ENCODE measurements around the gene AHI1. TPM values are rescaled to one million over a fixed set of nuclear protein-coding genes. Genes with fewer than 3 reads are reported as not detected.

The AHI1 gene
- total and polyA plus RNA-seq, 4 donors, result 5.2 to 51.7 (median 23.8) TPM

DNA sequence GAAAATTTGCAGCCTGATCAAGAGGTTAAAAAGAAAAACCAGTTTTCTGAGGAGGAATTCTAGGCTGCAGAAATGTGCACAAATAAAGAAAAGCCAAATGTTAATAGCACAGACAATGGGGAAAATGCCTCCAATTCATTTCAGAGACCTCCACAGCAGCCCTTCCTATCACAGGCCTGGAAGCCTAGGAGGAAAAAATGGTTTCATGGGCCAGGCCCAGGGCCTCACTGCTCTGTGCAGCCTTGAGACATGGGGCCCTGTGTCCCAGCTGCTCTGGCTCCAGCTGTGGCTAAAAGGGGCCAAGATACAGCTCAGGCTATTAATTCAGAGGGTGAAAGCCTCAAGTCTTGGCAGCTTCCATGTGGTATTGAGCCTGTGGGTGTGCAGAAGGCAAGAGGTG lies 18.9 kb downstream of the AHI1 start:
- no peak overlapping the region for H3K9ac ChIP-seq (ENCODE audit: insufficient read depth in 1 of 2, low read length in 2 of 2)
- H3K4me3 ChIP-seq, result no peak overlapping the region
- DNase-seq (no peak), ATAC-seq (ENCODE audit: insufficient read depth, low FRiP score) (no peak)
- TF ChIP-seq, protein P1, sequence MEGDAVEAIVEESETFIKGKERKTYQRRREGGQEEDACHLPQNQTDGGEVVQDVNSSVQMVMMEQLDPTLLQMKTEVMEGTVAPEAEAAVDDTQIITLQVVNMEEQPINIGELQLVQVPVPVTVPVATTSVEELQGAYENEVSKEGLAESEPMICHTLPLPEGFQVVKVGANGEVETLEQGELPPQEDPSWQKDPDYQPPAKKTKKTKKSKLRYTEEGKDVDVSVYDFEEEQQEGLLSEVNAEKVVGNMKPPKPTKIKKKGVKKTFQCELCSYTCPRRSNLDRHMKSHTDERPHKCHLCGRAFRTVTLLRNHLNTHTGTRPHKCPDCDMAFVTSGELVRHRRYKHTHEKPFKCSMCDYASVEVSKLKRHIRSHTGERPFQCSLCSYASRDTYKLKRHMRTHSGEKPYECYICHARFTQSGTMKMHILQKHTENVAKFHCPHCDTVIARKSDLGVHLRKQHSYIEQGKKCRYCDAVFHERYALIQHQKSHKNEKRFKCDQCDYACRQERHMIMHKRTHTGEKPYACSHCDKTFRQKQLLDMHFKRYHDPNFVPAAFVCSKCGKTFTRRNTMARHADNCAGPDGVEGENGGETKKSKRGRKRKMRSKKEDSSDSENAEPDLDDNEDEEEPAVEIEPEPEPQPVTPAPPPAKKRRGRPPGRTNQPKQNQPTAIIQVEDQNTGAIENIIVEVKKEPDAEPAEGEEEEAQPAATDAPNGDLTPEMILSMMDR (IDR thresholded peaks at IDR 0.05; ENCODE audit: control extremely low read depth, extremely low read depth), result no peak
- H3K27me3 ChIP-seq (ENCODE audit: control insufficient read depth in 3 of 3, insufficient read depth in 3 of 3, low read length in 2 of 3), result no peaks in the 10 kb centered on the region
- peaks cover 6 to 40% (median 18%) of the 10 kb centered on the region in 4 donors for H3K36me3 ChIP-seq (ENCODE audit: control insufficient read depth in 4 of 4, insufficient read depth in 4 of 4, low read length in 4 of 4)
- H3K27ac ChIP-seq (ENCODE audit: low read depth in 1 of 2, low read length in 1 of 2), result no peak overlapping the region
- no peaks in the 10 kb centered on the region for H3K4me1 ChIP-seq (ENCODE audit: control insufficient read depth in 5 of 5, insufficient read depth in 5 of 5, low read length in 5 of 5)
- H3K9me3 ChIP-seq (ENCODE audit: control insufficient read depth in 4 of 4, insufficient read depth in 3 of 4, low read length in 3 of 4), result peaks cover 2 to 15% (median 7%) of the 10 kb centered on the region in 4 donors

GRCh38 chr6:135475292-135475886 lies 22.2 kb downstream of the AHI1 start:
- H3K27me3 ChIP-seq (ENCODE audit: control insufficient read depth in 3 of 3, insufficient read depth in 3 of 3, low read length in 2 of 3), result no peaks in the 10 kb centered on the region
- H3K4me3 ChIP-seq, result no peak overlapping the region
- ATAC-seq (ENCODE audit: insufficient read depth, low FRiP score) (no peak), DNase-seq (peak in 1 of 3 donors; percentile 4)
- no peak overlapping the region for H3K9ac ChIP-seq (ENCODE audit: insufficient read depth in 1 of 2, low read length in 2 of 2)
- 62 to 64% methylated on average over 2 of the region's 2 CpGs for WGBS, 2 donors
- H3K27ac ChIP-seq (ENCODE audit: low read depth in 1 of 2, low read length in 1 of 2), result no peak overlapping the region
- peaks cover 0 to 9% (median 3%) of the 10 kb centered on the region in 4 donors for H3K9me3 ChIP-seq (ENCODE audit: control insufficient read depth in 4 of 4, insufficient read depth in 3 of 4, low read length in 3 of 4)
- no peaks in the 10 kb centered on the region for H3K4me1 ChIP-seq (ENCODE audit: control insufficient read depth in 5 of 5, insufficient read depth in 5 of 5, low read length in 5 of 5)
- TF ChIP-seq, protein P1 (IDR thresholded peaks at IDR 0.05; ENCODE audit: control extremely low read depth, extremely low read depth), result no peak
- peaks cover 0 to 20% (median 13%) of the 10 kb centered on the region in 4 donors for H3K36me3 ChIP-seq (ENCODE audit: control insufficient read depth in 4 of 4, insufficient read depth in 4 of 4, low read length in 4 of 4)

DNA sequence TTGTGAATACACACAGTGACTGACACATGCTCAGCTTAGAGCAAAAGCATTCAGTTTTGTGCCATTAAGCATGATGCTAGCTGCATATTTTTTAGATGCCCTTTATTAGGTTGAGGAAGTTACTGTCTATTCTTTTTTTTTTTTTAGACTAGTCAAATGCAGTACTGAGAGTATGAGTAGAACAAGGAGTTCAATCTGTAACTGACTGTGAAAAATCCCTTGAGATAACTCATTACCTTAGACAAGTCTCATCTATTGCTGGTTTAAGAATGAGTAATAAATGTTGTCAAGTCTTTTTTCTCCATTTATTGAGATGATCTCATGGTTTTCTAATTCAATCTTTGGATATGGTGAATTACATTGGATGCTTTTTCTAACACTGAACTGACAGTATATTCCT lies 23.2 kb downstream of the AHI1 start:
- H3K4me1 ChIP-seq (ENCODE audit: control insufficient read depth in 5 of 5, insufficient read depth in 5 of 5, low read length in 5 of 5), result no peaks in the 10 kb centered on the region
- no peak overlapping the region for H3K9ac ChIP-seq (ENCODE audit: insufficient read depth in 1 of 2, low read length in 2 of 2)
- TF ChIP-seq, protein P1 (IDR thresholded peaks at IDR 0.05; ENCODE audit: control extremely low read depth, extremely low read depth), result no peak
- no peak overlapping the region for H3K4me3 ChIP-seq
- H3K27ac ChIP-seq (ENCODE audit: low read depth in 1 of 2, low read length in 1 of 2), result no peak overlapping the region
- no peaks in the 10 kb centered on the region for H3K27me3 ChIP-seq (ENCODE audit: control insufficient read depth in 3 of 3, insufficient read depth in 3 of 3, low read length in 2 of 3)
- H3K9me3 ChIP-seq (ENCODE audit: control insufficient read depth in 4 of 4, insufficient read depth in 3 of 4, low read length in 3 of 4), result peaks cover 0 to 6% (median 0%) of the 10 kb centered on the region in 4 donors
- DNase-seq (no peak), ATAC-seq (ENCODE audit: insufficient read depth, low FRiP score) (no peak)
- H3K36me3 ChIP-seq (ENCODE audit: control insufficient read depth in 4 of 4, insufficient read depth in 4 of 4, low read length in 4 of 4), result peaks cover 0 to 10% (median 6%) of the 10 kb centered on the region in 4 donors

DNA sequence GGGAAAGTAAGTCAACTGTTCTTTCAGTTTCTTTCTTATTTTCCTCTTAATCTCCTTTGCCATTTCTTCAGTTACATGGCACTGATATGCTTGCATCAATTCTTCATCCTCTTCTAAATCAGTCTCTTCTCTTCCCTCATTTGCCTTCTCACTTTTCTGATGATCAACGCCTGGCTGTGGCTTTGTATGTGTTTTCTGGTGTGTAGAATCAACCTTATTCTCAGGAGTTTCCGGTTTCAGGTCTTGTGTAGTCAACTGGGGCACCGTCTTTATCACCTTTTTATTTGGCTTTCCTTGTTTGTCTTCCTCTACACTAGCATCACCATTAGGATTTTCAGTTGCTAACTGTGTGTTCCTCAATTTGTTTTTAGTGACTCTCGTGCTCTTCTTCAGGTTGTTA lies 31.6 kb downstream of the AHI1 start:
- no peaks in the 10 kb centered on the region for H3K9me3 ChIP-seq (ENCODE audit: control insufficient read depth in 4 of 4, insufficient read depth in 3 of 4, low read length in 3 of 4)
- 81 to 93% methylated on average over 4 of the region's 4 CpGs for whole genome bisulfite sequencing, 2 donors
- H3K4me1 ChIP-seq (ENCODE audit: control insufficient read depth in 5 of 5, insufficient read depth in 5 of 5, low read length in 5 of 5), result no peaks in the 10 kb centered on the region
- TF ChIP-seq, protein P1 (IDR thresholded peaks at IDR 0.05; ENCODE audit: control extremely low read depth, extremely low read depth), result no peak
- DNase-seq (no peak), ATAC-seq (ENCODE audit: insufficient read depth, low FRiP score) (no peak)
- no peak overlapping the region for H3K27ac ChIP-seq (ENCODE audit: low read depth in 1 of 2, low read length in 1 of 2)
- no peaks in the 10 kb centered on the region for H3K27me3 ChIP-seq (ENCODE audit: control insufficient read depth in 3 of 3, insufficient read depth in 3 of 3, low read length in 2 of 3)
- H3K36me3 ChIP-seq (ENCODE audit: control insufficient read depth in 4 of 4, insufficient read depth in 4 of 4, low read length in 4 of 4), result peaks cover 0 to 13% (median 6%) of the 10 kb centered on the region in 4 donors
- H3K4me3 ChIP-seq, result no peak overlapping the region
- H3K9ac ChIP-seq (ENCODE audit: insufficient read depth in 1 of 2, low read length in 2 of 2), result no peak overlapping the region
